ENCODE measurements around the gene SEMG1. TPM values are rescaled to one million over a fixed set of nuclear protein-coding genes. Genes with fewer than 3 reads are reported as not detected.

SEMG1 gene
- total RNA-seq, 1 experiment from 2014 or later = not detected

DNA sequence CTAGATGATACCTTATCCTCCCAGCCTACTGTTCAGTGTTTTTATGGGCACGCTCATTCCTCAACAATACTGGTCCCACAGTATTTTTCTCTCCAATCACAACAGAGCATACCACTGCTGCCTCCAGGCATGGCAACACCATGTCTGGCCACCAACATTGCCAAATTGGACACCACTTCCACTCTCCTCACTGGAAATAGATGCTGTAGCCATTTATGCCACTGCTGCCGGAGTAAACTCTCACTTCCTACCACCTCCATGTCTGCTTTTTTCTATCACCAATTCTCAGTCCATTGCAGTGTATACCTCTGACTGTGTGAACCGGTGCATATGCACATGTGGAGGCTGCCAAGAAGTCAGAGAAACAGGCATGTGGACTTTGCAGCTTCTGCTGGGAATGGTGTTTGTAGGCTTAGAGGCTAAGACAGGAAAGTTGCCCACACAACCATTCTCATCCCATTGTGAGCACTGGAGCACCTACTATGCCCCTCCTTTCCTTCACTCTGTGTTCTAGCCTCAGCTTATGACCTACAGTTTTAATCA lies 17.7 kb upstream of the SEMG1 start:
- no peak for TF ChIP-seq CTCF (IDR thresholded peaks at IDR 0.05; ENCODE audit: unreplicated experiment)
- no peak overlapping the region for H3K27ac Mint-ChIP-seq (ENCODE audit: low read depth, unreplicated experiment)
- intact Hi-C loops (cut with micrococcal nuclease) = no loop called here
- H3K27me3 Mint-ChIP-seq (ENCODE audit: insufficient read depth, unreplicated experiment) = peaks cover 14% of the 10 kb centered on the region
- no peaks in the 10 kb centered on the region for H3K36me3 Mint-ChIP-seq (ENCODE audit: insufficient read depth, unreplicated experiment)
- POLR2A ChIA-PET = interaction anchor here (0.6 to 1.4 kb wide), 2 partner anchors 17 to 65 kb away, joined by 3 read pairs; partner anchors contain the start of gene SLPI
- no peaks in the 10 kb centered on the region for H3K9me3 Mint-ChIP-seq (ENCODE audit: unreplicated experiment)
- no TSS peak for BruUV-seq (replicated peaks)
- H3K4me1 Mint-ChIP-seq (ENCODE audit: insufficient read depth, unreplicated experiment) = no peaks in the 10 kb centered on the region
- H3K4me3 Mint-ChIP-seq (ENCODE audit: unreplicated experiment) = no peak overlapping the region
- DNase-seq (ENCODE audit: unreplicated experiment) = no peak
- CTCF ChIA-PET = interaction anchor here (0.6 to 0.7 kb wide), 2 partner anchors 12 to 205 kb away, joined by 4 to 5 read pairs; no protein-coding TSS in a partner anchor

DNA sequence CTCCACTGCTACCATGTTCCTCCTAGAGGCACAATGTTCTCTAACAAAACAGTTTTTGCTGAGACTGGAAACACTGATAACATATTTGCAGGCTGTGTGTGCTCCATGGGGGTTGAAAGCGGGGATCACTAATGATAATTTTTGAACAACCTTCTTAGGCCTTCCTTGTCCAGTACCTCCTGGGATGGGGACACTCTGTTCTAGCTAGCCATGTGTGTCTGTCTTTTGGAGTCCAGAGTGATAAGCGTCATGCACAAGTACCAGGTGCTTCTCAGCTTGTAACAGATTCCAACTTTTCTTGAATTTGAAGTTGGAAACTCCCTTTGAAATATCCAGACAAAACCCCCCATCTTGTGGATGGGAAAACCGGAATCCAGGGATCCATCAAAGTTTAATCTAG lies 17.0 kb upstream of the SEMG1 start:
- no peak for TF ChIP-seq CTCF (IDR thresholded peaks at IDR 0.05; ENCODE audit: unreplicated experiment)
- POLR2A ChIA-PET = interaction anchor here (1.1 to 1.4 kb wide), 2 partner anchors 9 to 16 kb away, joined by 3 read pairs; no protein-coding TSS in a partner anchor
- Mint-ChIP-seq H3K27ac (ENCODE audit: low read depth, unreplicated experiment) (no peak overlapping the region), H3K36me3 (ENCODE audit: insufficient read depth, unreplicated experiment) (no peaks in the 10 kb centered on the region), H3K4me3 (ENCODE audit: unreplicated experiment) (no peak overlapping the region), H3K4me1 (ENCODE audit: insufficient read depth, unreplicated experiment) (no peaks in the 10 kb centered on the region), H3K9me3 (ENCODE audit: unreplicated experiment) (no peaks in the 10 kb centered on the region), H3K27me3 (ENCODE audit: insufficient read depth, unreplicated experiment) (peaks cover 14% of the 10 kb centered on the region)
- intact Hi-C loops (cut with micrococcal nuclease) = no loop called here
- no TSS peak for BruUV-seq (replicated peaks)
- CTCF ChIA-PET = interaction anchor here (0.7 kb wide), 1 partner anchor 13 kb away, joined by 4 read pairs; no protein-coding TSS in a partner anchor
- DNase-seq (ENCODE audit: unreplicated experiment) = no peak

GRCh38 chr20:45191926-45192325 lies 14.9 kb upstream of the SEMG1 start:
- no peak for DNase-seq (ENCODE audit: unreplicated experiment)
- POLR2A ChIA-PET = no interaction called here
- Mint-ChIP-seq H3K36me3 (ENCODE audit: insufficient read depth, unreplicated experiment) (no peaks in the 10 kb centered on the region), H3K4me1 (ENCODE audit: insufficient read depth, unreplicated experiment) (no peaks in the 10 kb centered on the region), H3K27me3 (ENCODE audit: insufficient read depth, unreplicated experiment) (peaks cover 14% of the 10 kb centered on the region), H3K9me3 (ENCODE audit: unreplicated experiment) (no peaks in the 10 kb centered on the region), H3K4me3 (ENCODE audit: unreplicated experiment) (no peak overlapping the region), H3K27ac (ENCODE audit: low read depth, unreplicated experiment) (no peak overlapping the region)
- intact Hi-C loops (cut with micrococcal nuclease) = no loop called here
- no TSS peak for BruUV-seq (replicated peaks)
- CTCF ChIA-PET = interaction anchor here (2.2 kb wide), 1 partner anchor 99 kb away, joined by 6 read pairs; no protein-coding TSS in a partner anchor
- TF ChIP-seq CTCF (IDR thresholded peaks at IDR 0.05; ENCODE audit: unreplicated experiment) = no peak

GRCh38 chr20:45193331-45193730 lies 13.5 kb upstream of the SEMG1 start:
- H3K36me3 Mint-ChIP-seq (ENCODE audit: insufficient read depth, unreplicated experiment) = no peaks in the 10 kb centered on the region
- no TSS peak for BruUV-seq (replicated peaks)
- no peak for TF ChIP-seq CTCF (IDR thresholded peaks at IDR 0.05; ENCODE audit: unreplicated experiment)
- ChIA-PET CTCF (interaction anchor here (0.7 to 2.2 kb wide), 3 partner anchors 54 to 101 kb away, joined by 3 to 6 read pairs (median 3); no protein-coding TSS in a partner anchor), POLR2A (interaction anchor here (0.6 kb wide), 1 partner anchor 34 kb away, joined by 3 read pairs; no protein-coding TSS in a partner anchor)
- no peak for DNase-seq (ENCODE audit: unreplicated experiment)
- H3K4me3 Mint-ChIP-seq (ENCODE audit: unreplicated experiment) = no peak overlapping the region
- H3K27me3 Mint-ChIP-seq (ENCODE audit: insufficient read depth, unreplicated experiment) = peaks cover 24% of the 10 kb centered on the region
- intact Hi-C loops (cut with micrococcal nuclease) = no loop called here
- H3K9me3 Mint-ChIP-seq (ENCODE audit: unreplicated experiment) = no peaks in the 10 kb centered on the region
- no peaks in the 10 kb centered on the region for H3K4me1 Mint-ChIP-seq (ENCODE audit: insufficient read depth, unreplicated experiment)
- H3K27ac Mint-ChIP-seq (ENCODE audit: low read depth, unreplicated experiment) = no peak overlapping the region
